NCI-H526 (cell line): ENCODE data around the gene NACC2.

Experiments used
- DNase-seq, 2 experiments: peaks; one replicate each; lab custom pipeline; 2025; lab: John Stamatoyannopoulos, UW

The NACC2 gene

DNA sequence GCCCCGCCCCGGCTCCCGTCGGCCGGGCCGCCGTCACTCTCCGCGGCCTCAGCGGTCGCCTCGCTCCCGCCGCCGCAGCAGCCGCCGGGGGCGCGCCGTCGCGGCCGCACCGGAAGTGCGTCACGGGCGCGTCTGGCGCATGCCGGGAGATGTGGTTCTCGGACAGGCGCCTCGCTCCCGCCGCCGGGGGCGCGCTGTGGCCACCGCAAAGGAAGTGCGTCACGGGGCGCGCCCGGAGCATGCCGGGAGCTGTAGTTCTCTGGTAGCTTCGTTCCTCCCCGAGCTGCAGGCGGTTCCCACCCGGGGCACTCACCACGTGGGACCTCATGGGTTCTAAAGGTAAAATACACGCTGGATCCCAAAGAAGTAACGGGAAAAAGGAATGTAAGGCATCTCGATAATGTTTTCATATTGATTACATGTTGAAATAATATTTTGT, 133.8 kb downstream of the NACC2 start, which contains the start of gene UBAC1:
UBAC1 (minus strand) TSS at position 97 of the 439 bp plus-strand sequence. CDS start 211 bp downstream, outside the sequence.
- DNase-seq, result peak; percentile 76 to 96

DNA sequence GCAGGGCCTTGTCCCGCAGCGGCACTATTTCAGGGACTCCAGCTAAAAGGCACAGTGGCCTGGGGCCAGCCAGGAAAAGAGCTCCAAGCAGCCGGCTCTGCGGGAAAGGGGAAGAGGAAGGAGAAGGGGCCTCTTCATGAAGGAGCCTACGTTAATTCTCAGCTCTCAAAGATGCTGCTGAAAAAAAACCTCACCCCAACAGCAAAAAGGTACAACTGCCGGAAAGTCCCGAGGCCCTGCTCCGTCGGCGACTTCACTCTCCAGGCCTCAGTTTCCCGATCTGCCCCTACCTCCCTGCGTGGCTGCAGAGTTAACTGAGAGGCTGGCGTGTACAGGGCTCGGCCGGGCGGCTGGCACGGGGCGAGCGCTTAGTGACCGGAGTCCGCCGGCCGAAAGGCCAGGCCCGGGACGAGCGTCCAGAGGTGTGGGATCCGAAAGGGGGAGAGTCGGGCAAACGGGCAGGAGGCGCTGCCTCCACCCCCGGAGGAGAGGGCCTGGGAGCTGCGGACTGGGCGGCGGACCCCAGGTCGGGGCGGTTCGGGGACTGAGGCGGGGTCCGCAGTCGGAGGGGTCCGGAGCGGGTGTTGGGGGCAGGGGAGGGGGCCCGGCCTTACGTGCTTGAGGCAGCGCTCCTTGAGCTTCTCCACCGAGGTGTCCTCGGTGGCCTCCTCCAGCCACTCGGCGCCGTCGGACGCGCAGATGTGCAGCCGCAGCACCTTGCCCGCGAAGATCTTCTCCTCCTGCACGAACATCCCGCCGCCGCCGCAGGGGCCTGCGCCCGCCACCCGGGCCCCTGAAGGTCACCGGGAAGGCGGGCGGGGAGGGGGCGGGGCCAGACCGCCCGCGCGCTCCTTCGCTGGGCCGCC, 134.4 kb downstream of the NACC2 start:
- DNase-seq, result no peak

DNA sequence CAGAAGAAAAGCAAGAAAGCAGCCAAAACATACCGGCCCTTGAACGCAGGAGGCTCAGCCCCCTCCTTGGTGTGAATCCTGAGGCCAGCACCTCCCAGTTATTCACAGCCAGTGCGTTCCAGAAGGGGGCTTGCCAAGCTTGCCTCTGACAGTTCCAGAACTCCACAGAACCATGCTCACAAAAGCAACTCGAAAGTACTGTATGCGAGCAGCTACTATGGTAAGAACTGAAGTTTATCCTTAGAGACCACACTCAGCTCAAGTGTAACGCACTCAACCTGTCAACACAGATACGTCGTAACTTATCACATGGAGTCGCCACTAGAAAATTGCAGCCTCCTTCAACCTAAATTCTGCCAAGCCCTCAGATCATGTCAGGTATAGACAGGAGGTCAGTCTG, 135.3 kb downstream of the NACC2 start:
- DNase-seq, result no peak

DNA sequence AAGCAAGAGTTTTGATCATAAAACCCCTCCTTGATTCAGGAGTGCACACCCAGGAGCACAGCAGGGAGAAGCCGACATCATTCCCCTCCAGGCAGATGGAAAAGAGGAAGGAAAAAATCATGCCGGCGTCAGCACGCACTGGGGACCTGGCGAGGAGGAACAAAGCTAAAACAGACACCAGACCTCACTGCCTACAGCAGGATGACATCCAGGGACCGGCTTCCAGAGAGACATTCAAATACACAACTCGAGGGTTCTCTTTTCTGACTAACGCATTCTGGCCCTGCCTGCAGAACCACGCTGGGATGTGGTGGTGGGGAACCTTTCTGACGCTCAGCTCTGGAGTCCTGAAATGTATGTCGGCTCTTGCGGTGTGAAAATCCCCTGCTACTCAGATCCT, 136.6 kb downstream of the NACC2 start:
- DNase-seq, result no peak

DNA sequence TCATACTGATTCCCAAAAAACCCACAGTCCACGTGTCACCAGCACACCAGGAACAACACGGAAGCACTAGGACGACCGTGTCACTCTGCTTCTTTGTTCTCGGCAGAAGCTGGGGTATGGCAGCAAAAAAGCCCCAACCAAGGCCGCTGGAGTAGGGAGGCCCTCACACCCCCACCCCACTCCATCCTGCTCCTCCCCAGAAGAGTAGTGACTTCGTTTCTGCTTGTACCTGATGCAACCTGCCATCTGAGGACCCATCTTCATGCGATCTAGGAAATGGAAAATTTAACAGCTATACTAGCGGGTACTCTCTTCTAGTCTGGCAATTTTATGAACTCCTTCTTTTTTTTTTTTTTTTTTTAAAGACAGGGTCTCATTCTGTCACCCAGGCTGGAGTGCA, 137.7 kb downstream of the NACC2 start:
- no peak for DNase-seq

DNA sequence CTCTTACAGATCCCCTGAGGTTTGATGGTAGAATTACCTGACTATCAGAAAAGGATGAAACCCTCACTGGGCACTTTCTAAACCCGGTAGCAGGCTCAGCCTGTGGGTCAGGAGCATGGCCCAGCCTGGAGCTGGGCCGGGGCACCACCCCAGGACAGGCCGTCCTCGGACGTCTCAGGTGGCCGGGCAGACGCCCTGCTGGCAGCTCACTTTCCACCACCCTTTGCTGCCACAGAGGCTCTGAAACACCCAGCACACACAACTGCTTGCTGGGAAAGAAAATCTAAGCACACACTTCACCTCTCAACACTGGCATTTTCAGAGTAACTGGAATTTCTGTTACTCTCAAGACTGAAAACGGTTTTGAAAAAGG, 138.3 kb downstream of the NACC2 start:
- DNase-seq, result no peak
